Smooth muscle cell of the brain vasculature (primary cell): Measurements from ENCODE around the gene DOK6.

ENCODE experiments used
- DNase-seq: peaks from one replicate; pipeline ENCODE4 v3.0.0-alpha.2; 2012; ENCODE audit warnings: low read depth, low spot score

Gene DOK6

GRCh38 chr18:69435000-69435399 lies 34.3 kb downstream of the DOK6 start:
- no peak for DNase-seq

- no peak for DNase-seq
Observed at GRCh38 chr18:69444221-69444620, 43.5 kb downstream of the DOK6 start.

DNA sequence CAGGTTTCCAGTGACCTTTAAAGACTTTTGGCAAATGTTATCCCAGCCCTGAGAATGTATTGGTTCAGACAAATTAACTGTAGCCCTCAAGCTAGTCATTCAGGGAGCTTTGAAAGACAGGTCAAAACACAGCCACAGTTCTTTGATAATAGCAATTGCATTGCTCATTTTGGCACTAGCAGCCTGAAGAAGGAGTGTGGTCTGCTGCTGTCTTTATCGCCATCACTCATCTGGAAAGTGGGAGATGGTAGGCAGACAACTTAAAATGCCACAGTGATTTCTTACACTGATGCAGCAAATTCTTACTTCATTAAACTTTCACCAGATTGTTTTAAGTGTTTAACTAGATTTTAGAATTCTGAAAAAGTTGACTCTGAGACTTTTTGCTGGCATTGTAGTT lies 47.2 kb downstream of the DOK6 start:
- DNase-seq, result no peak

DNA sequence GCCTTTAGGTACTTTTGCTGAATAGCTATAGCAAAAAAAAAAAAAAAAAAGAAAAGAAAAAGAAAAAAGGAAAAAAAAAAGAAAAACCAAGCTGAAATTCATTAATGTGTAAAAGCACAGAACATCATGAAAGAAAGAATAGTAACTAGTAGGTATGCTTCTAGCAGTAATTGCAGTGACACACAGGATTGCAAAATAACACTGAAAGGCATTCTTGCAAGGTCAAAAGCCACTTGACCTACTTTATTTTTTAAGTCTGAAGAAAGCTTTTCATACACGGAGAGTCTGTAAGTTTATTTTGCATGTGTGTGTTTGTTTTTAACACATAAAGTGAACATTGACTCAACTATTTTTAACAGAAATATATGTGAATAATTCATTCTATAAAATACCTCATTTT lies 54.4 kb downstream of the DOK6 start:
- DNase-seq, result no peak

DNA sequence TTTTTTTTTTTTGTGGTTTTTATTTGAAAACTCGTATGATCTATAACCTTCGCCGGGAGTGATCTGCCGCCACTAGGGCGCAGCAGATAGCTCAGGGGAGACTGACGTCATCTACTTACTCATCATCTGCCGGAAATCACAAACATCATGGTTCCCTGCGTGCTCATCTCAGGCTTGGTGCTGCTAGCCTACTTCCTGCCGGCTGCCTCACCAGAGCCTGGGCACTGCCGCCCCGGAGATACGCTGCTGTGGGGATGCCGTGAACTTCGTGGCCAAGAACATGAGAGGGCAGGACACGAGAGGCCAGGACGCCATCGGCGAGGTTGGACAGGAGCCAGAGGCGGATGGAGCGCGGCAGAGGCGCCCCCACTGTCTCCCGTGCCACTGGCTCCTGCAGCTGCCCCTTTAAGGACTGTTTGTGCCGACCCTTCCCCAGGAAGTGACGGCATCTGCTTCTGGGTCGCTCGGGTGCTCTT lies 68.8 kb downstream of the DOK6 start:
- DNase-seq, result no peak

DNA sequence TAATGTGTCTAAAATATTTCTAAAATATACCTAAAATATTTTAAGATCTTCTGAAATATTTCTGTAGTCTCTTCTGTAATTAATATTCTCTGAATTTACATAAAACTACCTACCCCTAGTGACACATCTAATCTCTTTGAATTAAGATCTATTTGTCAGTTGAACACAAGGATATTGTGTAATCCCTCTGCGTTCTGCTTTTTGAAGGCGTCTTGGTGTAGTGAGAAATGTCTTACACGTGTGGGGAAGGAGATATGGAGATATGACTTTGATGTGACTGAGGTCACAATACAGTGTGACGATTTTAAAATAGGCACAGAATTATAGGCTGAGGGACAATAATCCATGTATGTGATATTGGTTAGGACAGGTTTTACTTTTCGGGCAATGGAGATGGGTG lies 79.8 kb downstream of the DOK6 start:
- DNase-seq, result no peak

GRCh38 chr18:69483574-69483973 lies 82.9 kb downstream of the DOK6 start:
- no peak for DNase-seq

- no peak for DNase-seq
Observed at GRCh38 chr18:69484699-69485396, 84.2 kb downstream of the DOK6 start.

DNA sequence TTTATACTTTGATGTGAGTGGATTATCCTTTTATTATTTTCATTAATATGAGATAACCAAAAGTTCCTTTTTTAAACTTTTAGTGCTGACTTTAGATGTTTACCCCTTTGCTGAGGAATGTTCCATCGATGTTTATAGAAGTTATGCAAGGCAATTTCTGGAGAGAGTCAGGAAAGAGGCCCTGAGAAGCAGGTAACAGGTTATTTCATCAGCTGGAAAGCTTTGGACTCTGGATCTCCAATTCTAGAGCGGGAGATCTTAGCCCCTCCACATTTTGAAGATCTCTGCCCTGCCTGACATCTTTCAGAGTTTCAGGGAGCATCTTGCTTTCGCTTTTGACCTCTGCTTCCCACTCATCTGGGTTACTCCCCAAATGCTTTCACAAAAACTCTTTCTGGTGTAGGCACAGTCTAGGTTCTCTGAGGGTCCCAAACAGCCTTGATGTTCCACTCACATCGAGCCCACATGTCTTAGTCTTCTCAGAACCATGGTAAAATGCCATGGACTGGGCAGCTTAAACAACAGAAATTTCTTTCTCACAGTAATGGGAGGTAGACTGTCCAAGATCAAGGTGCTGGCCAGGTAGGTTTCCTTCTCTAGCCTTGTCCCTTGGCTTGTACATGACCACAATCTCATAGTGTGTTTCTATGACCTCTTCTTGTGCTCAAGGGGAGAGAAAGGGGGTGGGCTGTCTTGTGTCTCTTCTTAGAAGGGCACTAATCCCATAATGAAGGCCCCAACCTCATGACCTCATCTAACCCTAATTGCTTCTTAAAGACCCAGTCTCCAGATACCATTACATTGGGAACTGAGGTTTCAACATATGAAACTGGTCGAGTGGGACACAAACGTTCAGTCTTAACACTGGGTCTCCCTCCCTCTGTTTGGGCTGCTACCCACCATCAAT lies 87.1 kb downstream of the DOK6 start:
- no peak for DNase-seq

GRCh38 chr18:69490072-69490471 lies 89.4 kb downstream of the DOK6 start:
- DNase-seq, result no peak

- DNase-seq, result no peak
Observed at GRCh38 chr18:69490813-69491212, 90.1 kb downstream of the DOK6 start.

DNA sequence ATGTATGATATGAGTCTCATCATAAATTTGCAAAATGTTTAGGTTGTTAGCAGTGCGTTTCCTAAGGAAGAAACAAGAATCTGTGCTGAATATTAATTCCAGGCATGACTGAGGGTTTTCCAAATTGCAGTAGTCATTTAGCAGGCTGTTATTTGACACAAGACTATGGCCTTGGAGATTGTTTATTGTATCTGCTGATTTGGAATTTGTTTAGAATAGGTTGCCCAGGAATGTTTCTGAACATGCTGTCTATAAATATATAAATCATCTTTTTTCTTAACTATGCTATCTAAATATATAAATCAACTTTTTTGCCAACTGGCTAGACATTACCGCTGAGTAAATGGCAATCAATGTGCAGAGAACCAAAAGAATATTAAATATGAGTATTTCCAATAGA lies 90.9 kb downstream of the DOK6 start:
- no peak for DNase-seq

GRCh38 chr18:69492861-69493260 lies 92.2 kb downstream of the DOK6 start:
- DNase-seq, result no peak

GRCh38 chr18:69494841-69495240 lies 94.2 kb downstream of the DOK6 start:
- DNase-seq, result no peak

GRCh38 chr18:69495338-69495737 lies 94.7 kb downstream of the DOK6 start:
- DNase-seq, result no peak

GRCh38 chr18:69495841-69496533 lies 95.3 kb downstream of the DOK6 start:
- DNase-seq, result no peak

DNA sequence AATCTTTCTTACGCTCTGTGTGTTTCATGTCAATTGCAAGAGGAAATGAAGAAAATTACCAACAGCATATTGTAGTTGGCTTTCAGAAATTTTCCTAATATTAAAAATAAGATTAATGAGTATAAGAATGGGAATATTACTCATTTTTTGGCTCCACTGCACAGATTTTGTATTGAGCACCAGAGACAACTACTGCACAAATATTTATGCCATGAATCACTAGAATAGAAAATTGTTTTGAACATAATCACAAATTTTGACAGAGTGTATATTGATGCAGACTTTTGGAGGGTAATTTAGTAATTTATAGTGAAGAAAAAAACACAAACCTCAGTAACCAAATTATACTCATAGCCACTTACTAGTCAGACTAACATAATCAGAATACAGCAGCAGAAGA lies 118.3 kb downstream of the DOK6 start:
- DNase-seq, result no peak

DNA sequence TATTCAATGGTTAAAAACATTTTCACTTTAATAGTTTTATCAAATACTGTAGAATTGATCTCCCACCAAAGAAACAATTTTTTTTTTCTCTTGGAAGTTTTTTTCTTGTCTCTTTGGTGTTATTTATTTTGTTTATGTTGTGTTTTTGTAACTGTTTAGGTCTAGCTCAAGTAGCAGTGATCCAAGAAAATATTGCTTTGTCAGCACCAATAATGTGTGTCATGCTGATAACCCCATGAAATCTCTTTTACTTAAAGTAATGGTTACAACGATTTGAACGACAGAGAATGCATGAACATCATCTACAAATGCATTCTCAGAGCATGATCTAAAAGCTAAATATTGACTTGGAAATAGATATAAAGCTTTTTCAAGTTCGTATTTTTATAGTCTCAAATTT lies 122.9 kb downstream of the DOK6 start:
- no peak for DNase-seq

DNA sequence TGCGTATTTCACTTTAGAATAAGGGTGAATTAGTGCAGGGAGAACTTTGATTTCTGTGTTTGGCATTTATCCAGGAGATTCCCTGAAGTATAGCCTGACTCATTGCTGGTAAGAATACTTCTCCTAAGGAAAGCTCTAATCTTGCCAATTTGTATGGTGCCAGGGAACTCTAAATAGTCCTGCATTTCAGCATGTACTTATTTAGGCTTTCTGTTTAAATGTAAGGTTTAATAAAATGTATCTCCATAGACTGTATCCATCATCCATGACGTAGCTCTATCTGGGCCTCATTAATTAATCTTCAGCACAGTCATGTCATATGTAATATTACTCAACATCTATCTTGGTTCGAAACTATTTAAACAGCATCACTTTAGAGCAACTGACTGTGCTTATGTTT lies 127.7 kb downstream of the DOK6 start:
- DNase-seq, result no peak

- DNase-seq, result no peak
Observed at GRCh38 chr18:69529151-69529550, 128.5 kb downstream of the DOK6 start.

DNA sequence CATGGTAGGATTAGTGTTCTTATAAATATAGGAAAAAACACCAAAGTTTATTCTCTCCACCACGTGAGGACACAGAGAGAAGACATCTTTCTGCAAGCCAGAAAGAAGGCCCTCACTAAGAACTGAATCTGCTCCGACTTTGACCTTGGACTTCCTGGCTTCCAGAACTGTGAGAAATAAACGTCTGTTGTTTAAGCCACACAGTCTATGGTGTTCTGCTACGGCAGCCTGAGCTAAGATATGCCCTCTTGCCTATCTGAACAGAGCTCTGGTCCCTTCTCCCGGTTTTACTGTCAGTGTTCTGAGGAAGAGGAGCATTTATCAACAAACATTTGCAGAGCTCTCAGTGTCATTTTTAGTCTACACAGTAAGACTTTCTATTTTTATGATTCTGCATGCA lies 131.3 kb downstream of the DOK6 start:
- DNase-seq, result no peak

DNA sequence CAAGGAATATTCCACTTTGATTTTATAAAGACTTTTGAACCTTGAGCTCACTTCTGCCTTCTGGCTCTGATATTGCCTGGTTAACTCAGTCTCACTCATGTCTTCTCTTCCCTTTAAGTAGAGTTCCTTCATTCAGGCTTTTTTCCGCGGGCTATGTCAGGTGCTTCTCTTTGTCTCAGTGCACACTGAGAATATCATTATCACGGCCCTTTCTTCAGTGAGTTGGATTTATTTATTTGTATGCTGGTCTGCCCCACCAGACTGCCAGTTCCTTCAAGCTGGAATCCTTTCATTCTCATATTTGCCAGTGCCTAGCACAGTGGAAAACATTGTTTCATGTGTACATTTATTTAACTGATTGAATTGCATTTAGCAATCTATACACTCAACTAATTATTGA lies 136.5 kb downstream of the DOK6 start:
- DNase-seq, result no peak
